HepG2 (cell line): Measurements from ENCODE around the gene ELFN1. TPM values are rescaled to one million over a fixed set of nuclear protein-coding genes. Genes with fewer than 3 reads are reported as not detected.
A peak's percentile ranks its signal among the peaks of the same experiment; 100 is the strongest.

Source experiments
- ATAC-seq: fragments of 200-7000 bp; cut with Tn5 transposase; 3 replicates; pipeline ENCODE4 v1.9.1; 2020; ENCODE audit warnings: mild to moderate bottlenecking, moderate library complexity
- BruUV-seq: library from RNA; stranded (reverse); fragments of 400-500 nt; replicated peaks from 2 replicates; lab custom pipeline; 2021; lab: Mats Ljungman, UMichigan
- CTCF ChIA-PET: fragments of 300-600 bp; formaldehyde crosslinking; extraction: SDS; loops from one replicate; lab custom pipeline; 2021; ENCODE audit warnings: low total read pairs, inconsistent platforms, low intra/inter-chr PET ratio; lab: Yijun Ruan, JAX
- POLR2A ChIA-PET: fragments of 350-600 bp; sonication (Branson Sonifier 250); formaldehyde crosslinking; loops from one replicate; lab custom pipeline; 2020; ENCODE audit warnings: antibody characterized with exemption, inconsistent platforms; lab: Yijun Ruan, JAX
- DNase-seq: peaks from one replicate; pipeline ENCODE4 v3.0.0-alpha.2; 2015; ENCODE audit warnings: low spot score
- FAIRE-seq: peaks from 3 replicates; lab custom pipeline; 2011; peaks lifted over from hg19 to GRCh38; lab: Jason Lieb, UNC
- H2AFZ ChIP-seq: one replicate; pipeline ENCODE4 v1.6.1; 2011; ENCODE audit warnings: low read length, inconsistent platforms
- H3K27ac ChIP-seq: fragments of 300-600 bp; 3 replicates; pipeline ENCODE4 v1.8.0; 2011; ENCODE audit warnings: mixed run types, mild to moderate bottlenecking, mixed read lengths, low read length, inconsistent platforms; ENCODE audit not compliant: insufficient read depth; ENCODE audit errors: extremely low read length
- H3K27me3 ChIP-seq, 2 experiments: fragments of 200-600 bp in 1 of 2; 2 replicates in 1 of 2; 3 replicates in 1 of 2; pipeline versions ENCODE4 v1.6.0 to v1.8.0; 2011; ENCODE audit warnings: low read length in 2 of 2, mild to moderate bottlenecking in 2 of 2, moderate library complexity in 2 of 2, inconsistent platforms in 1 of 2; ENCODE audit not compliant: insufficient read depth in 2 of 2, control insufficient read depth in 1 of 2
- H3K36me3 ChIP-seq, 2 experiments: fragments of 200-600 bp in 1 of 2; replicated peaks in 1 of 2; 2 replicates in 1 of 2; 3 replicates in 1 of 2; pipeline versions ENCODE4 v1.5.1 to v1.8.0; 2011; ENCODE audit warnings: low read length in 2 of 2, inconsistent platforms in 1 of 2; ENCODE audit not compliant: insufficient read depth in 2 of 2, control insufficient read depth in 1 of 2
- H3K4me1 ChIP-seq: 2 replicates; pipeline ENCODE4 v1.5.1; 2012; ENCODE audit warnings: low read length, inconsistent platforms; ENCODE audit not compliant: insufficient read depth
- H3K4me2 ChIP-seq: 2 replicates; pipeline ENCODE4 v1.6.0; 2011; ENCODE audit warnings: low read depth, low read length, inconsistent platforms
- H3K4me3 ChIP-seq, 3 experiments: fragments of 200-600 bp in 1 of 3; sonication (generic), shearing (Covaris generic) in 1 of 3; replicated peaks in 1 of 3; 2 replicates each; pipeline ENCODE4 v1.5.1; 2011 to 2016; ENCODE audit warnings: low read length in 3 of 3, inconsistent platforms in 2 of 3, low read depth in 2 of 3, mild to moderate bottlenecking in 2 of 3, control low read depth in 1 of 3, mixed read lengths in 1 of 3; ENCODE audit not compliant: insufficient read depth in 1 of 3
- H3K79me2 ChIP-seq: one replicate; pipeline ENCODE4 v1.6.1; 2011; ENCODE audit warnings: low read length, inconsistent platforms; ENCODE audit not compliant: insufficient read depth
- H3K9ac ChIP-seq: 2 replicates; pipeline ENCODE4 v1.6.0; 2011; ENCODE audit warnings: mild to moderate bottlenecking, low read depth, low read length, inconsistent platforms; ENCODE audit not compliant: insufficient read depth
- H3K9me3 ChIP-seq: 2 replicates; pipeline ENCODE4 v1.5.1; 2012; ENCODE audit warnings: mild to moderate bottlenecking, low read length
- H4K20me1 ChIP-seq: 2 replicates; pipeline ENCODE4 v1.6.0; 2011; ENCODE audit warnings: inconsistent platforms, mild to moderate bottlenecking, low read length, moderate library complexity; ENCODE audit not compliant: insufficient read depth
- GLI4 ChIP-seq: sonication (generic); formaldehyde crosslinking; IDR thresholded peaks from 2 replicates; pipeline ENCODE4 v1.5.1; 2020; ENCODE audit warnings: missing genetic modification reagents, mild to moderate bottlenecking, moderate library complexity, borderline replicate concordance
- HNRNPUL1 ChIP-seq: fragments of 200-400 bp; formaldehyde crosslinking; IDR thresholded peaks from 2 replicates; pipeline ENCODE4 v1.6.1; 2017; ENCODE audit warnings: low read depth, mild to moderate bottlenecking, low read length, moderate library complexity
- MYPOP ChIP-seq: sonication (generic); formaldehyde crosslinking; IDR thresholded peaks from 2 replicates; pipeline ENCODE4 v1.8.1; 2023; ENCODE audit warnings: mild to moderate bottlenecking, moderate library complexity, missing genetic modification reagents
- PHF8 ChIP-seq: sonication (generic); formaldehyde crosslinking; IDR thresholded peaks from 2 replicates; pipeline ENCODE4 v1.5.0; 2020; ENCODE audit warnings: missing genetic modification reagents
- RXRA ChIP-seq: sonication (generic); formaldehyde crosslinking; IDR thresholded peaks from 2 replicates; pipeline ENCODE4 v1.5.1; 2020; ENCODE audit warnings: missing genetic modification reagents
- TOPORS ChIP-seq: sonication (generic); formaldehyde crosslinking; IDR thresholded peaks from 2 replicates; pipeline ENCODE4 v1.8.0; 2023; ENCODE audit warnings: mild to moderate bottlenecking, missing genetic modification reagents
- TRIM22 ChIP-seq: fragments of 450-650 bp; IDR thresholded peaks from 2 replicates; pipeline ENCODE4 v1.6.1; 2017
- ZBTB38 ChIP-seq: sonication (generic); formaldehyde crosslinking; IDR thresholded peaks from 2 replicates; pipeline ENCODE4 v1.5.1; 2020; ENCODE audit warnings: mild to moderate bottlenecking, missing genetic modification reagents
- ZNF329 ChIP-seq: sonication (generic); formaldehyde crosslinking; IDR thresholded peaks from 2 replicates; pipeline ENCODE4 v1.9.0; 2021; ENCODE audit warnings: low read depth, mild to moderate bottlenecking, missing genetic modification reagents
- ZNF407 ChIP-seq: sonication (generic); formaldehyde crosslinking; IDR thresholded peaks from one replicate; pipeline ENCODE4 v1.5.1; 2020; ENCODE audit warnings: mild to moderate bottlenecking, missing genetic modification reagents; ENCODE audit errors: not compliant biosample characterization
- ZNF879 ChIP-seq: sonication (generic); formaldehyde crosslinking; IDR thresholded peaks from 2 replicates; pipeline ENCODE4 v1.8.1; 2023; ENCODE audit warnings: missing genetic modification reagents
- ZNF891 ChIP-seq: sonication (generic); formaldehyde crosslinking; IDR thresholded peaks from 2 replicates; pipeline ENCODE4 v1.5.0; 2020; ENCODE audit warnings: mild to moderate bottlenecking, missing genetic modification reagents
- ZSCAN21 ChIP-seq: sonication (generic); formaldehyde crosslinking; IDR thresholded peaks from 2 replicates; pipeline ENCODE4 v1.8.0; 2022; ENCODE audit warnings: mild to moderate bottlenecking, missing genetic modification reagents, moderate library complexity, borderline replicate concordance
- WGBS: methylation state at CpG from one replicate; pipeline ENCODE4 v1.1.6; 2017; ENCODE audit warnings: low lambda C conversion rate; 5-methylcytosine and 5-hydroxymethylcytosine counted together
- in situ Hi-C: cut with HindIII; loops from 2 replicates; pipeline ENCODE4 v1.10.0; 2017; ENCODE audit warnings: low pct_unique_long_range_greater_than_20kb; ENCODE audit not compliant: extremely low pct_ligation_motif_present
- intact Hi-C: fragments of 100-400 bp; cut with micrococcal nuclease; formaldehyde crosslinking; loops from one replicate; pipeline ENCODE4 v1.10.0; 2022; ENCODE audit not compliant: unreplicated experiment
- polyA plus RNA-seq, 8 experiments: library from polyadenylated mRNA; depleted of rRNA in 3 of 8; stranded (reverse) in 7 of 8; unstranded in 1 of 8; fragments of >200 nt; fragmentation: Illumina TruSeq in 4 of 8; extraction: Trizol in 4 of 8; gene quantifications; 2 replicates each; pipeline versions ENCODE4 v1.2.1 to v1.2.3, GENCODE V29; 2011 to 2016; ENCODE audit warnings: low read depth in 4 of 8, missing spikeins in 1 of 8, mixed read lengths in 1 of 8; ENCODE audit not compliant: insufficient read depth in 1 of 8
- total RNA-seq, 5 experiments: library from RNA; depleted of rRNA; stranded (reverse); fragments of >200 nt; fragmentation: Illumina TruSeq; extraction: Trizol; gene quantifications; 2 replicates each; pipeline ENCODE4 v1.2.3, GENCODE V29; 2016; ENCODE audit warnings: low read depth in 1 of 5

Gene ELFN1
- total and polyA plus RNA-seq, 2 of the 13 experiments (the other 11 are each of a cell fraction or from before 2014, with no cell fraction given), result 0.13 to 0.18 TPM

GRCh38 chr7:1741751-1742554 lies 71.9 kb downstream of the ELFN1 start:
- CTCF ChIA-PET, result no interaction called here
- peak overlapping the region; percentile 73 for H3K4me2 ChIP-seq
- H2AFZ ChIP-seq, result no peak overlapping the region
- H3K27me3 ChIP-seq, result peaks cover 0 to 20% of the 10 kb centered on the region in 2 experiments; a peak in 2 of 5 replicates
- H3K79me2 ChIP-seq, result no peaks in the 10 kb centered on the region
- BruUV-seq, result no TSS peak
- no peaks in the 10 kb centered on the region for H3K36me3 ChIP-seq
- POLR2A ChIA-PET, result interaction anchor here (1.0 kb wide), 1 partner anchor 568 kb away, joined by 3 read pairs; no protein-coding TSS in a partner anchor
- ATAC-seq (peak; percentile 63), DNase-seq (no peak), FAIRE-seq (no peak)
- no peaks in the 10 kb centered on the region for H3K9me3 ChIP-seq
- 52% methylated on average over 9 of the region's 33 CpGs for WGBS
- H3K4me3 ChIP-seq, result peak overlapping the region in 2 of 3 experiments; percentile 24 to 46; a peak in 4 of 6 replicates
- H3K9ac ChIP-seq, result peak overlapping the region; percentile 5; the same call in 1 of the 2 replicates
- peaks cover 19% of the 10 kb centered on the region for H3K4me1 ChIP-seq
- H3K27ac ChIP-seq, result no peak overlapping the region
- intact Hi-C loops (no loop called here), in situ Hi-C loops (no loop called here)
- H4K20me1 ChIP-seq, result no peaks in the 10 kb centered on the region
- TF ChIP-seq TRIM22, result no peak
- no peak for TF ChIP-seq TOPORS (CRISPR knock-in tag)
- TF ChIP-seq ZNF879 (CRISPR knock-in tag), result no peak
- TF ChIP-seq ZNF329, result 0 out of 2 replicates have a peak, but pooled peaks have one; percentile 42
- TF ChIP-seq ZNF891 (CRISPR knock-in tag), result peak; percentile 80; the same call in 1 of the 2 replicates
- TF ChIP-seq MYPOP (CRISPR knock-in tag), result no peak
- TF ChIP-seq ZBTB38 (CRISPR knock-in tag), result peak; percentile 70; the same call in 1 of the 2 replicates
- TF ChIP-seq HNRNPUL1, result no peak
- TF ChIP-seq ZNF407 (CRISPR knock-in tag), result no peak
- peak; percentile 20; the same call in 1 of the 2 replicates for TF ChIP-seq RXRA
- TF ChIP-seq PHF8 (CRISPR knock-in tag), result peak; percentile 52
- no peak for TF ChIP-seq GLI4 (CRISPR knock-in tag)
- peak; percentile 67; the same call in 1 of the 2 replicates for TF ChIP-seq ZSCAN21
